GM19099 (cell line): ENCODE measurements around the gene TYSND1.

Experiments used
- POLR2A ChIP-seq: IDR thresholded peaks from 3 replicates; pipeline ENCODE4 v1.6.1; 2011; ENCODE audit warnings: low read depth; ENCODE audit not compliant: insufficient read length; ENCODE audit errors: extremely low read depth

TYSND1 gene

DNA sequence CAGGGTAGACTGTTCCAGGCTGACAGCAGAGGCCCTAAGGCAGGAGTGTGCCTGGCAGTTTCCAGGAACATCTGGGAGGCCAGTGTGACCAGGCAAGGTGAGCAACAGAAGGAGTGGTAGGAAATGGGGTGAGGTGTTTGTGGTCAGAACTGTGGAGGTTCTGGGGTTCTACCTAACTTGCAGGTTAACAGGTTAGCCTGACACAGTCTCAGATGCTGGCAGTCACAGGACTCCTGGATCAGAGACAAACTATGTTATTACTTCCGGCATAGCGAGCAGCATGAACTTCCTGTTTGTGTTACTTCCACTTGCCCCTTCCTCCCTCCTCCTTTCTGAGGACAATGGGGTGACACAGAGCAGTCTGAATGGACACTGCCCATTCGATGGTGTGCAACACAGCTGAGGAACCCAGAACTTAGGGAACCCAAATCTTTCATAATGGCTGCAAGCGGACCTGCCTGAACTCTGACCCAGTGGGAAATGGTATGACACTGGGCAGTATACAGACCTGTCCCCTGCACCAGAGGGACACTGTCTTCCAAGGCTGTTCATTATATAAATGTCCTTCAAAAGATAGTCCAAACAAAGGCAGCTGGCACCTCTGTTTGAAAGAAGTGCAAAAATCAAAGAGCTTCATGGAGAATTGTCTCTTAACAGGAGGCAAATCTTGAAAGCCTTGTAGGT, 27.7 kb upstream of the TYSND1 start:
- TF ChIP-seq POLR2A, result no peak

DNA sequence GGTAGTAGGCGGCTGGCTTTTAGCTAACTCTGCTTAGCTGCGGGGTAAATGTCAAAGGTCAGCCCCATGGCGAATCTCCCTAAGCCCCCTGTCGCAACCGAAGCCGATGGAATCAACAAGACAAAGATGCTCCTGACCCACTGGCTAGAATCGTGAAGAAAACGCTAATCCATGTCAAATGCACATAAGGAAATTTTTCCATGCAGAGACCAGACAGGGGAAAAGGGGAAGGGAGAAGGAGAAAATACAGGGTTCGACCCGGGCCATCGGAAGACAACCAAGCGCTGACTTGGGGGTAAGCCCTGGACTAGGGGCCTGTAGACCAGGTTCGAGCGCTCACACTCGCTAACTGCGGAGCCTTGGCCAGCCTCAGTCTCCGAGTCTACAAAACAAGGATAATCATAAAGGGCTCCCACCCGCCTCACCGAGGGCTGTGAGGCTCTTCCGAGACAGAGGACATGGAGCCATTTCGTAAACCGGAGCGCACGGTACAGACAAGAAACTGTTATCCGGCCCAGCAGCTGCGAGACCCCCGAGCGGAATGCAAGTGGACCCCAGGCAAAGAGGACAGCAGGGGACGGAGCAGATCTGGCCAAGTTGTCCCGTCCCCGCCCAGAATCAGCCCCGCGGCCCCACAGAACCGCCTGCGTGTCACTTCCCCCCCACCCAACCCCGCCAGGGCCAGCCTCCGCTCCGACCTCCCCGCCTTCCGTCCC, 23.3 kb upstream of the TYSND1 start:
- TF ChIP-seq POLR2A, result no peak

DNA sequence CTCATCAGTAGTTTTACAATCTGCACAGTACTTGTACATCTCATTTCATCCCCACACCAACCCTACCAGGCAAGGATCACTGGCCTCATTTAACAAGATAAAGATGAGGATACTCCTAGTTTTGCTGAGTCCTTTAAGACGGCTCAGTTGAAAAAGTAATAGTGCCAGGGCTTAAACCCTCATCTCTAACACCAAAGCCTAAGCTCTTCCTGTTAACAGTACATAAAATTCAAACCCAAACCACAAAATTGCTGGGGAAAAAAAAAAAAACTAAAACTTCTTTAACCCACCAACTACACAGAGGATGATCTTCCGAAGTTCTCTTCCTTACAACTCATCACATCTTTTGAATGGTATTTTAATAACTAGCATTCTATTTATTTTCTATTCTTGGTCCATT, 22.5 kb upstream of the TYSND1 start:
- no peak for TF ChIP-seq POLR2A

DNA sequence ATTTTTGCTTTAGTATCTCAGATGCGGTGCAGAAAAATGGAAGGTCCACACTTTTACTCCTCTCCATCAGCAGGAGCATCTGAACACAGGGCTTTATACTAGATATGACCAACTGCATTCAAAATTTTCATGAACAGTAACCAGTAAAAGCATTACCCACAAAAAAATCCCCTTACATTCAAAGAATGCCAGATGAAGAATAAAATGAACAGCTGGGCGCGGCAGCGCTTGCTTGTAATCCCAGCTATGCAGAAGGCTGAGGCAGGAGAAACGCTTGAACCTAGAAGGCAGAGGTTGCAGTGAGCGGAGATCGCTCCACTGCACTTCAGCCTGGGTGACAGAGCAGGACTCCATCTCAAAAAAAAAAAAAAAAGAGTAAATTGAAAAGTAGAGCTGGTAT, 20.7 kb upstream of the TYSND1 start:
- TF ChIP-seq POLR2A, result no peak

DNA sequence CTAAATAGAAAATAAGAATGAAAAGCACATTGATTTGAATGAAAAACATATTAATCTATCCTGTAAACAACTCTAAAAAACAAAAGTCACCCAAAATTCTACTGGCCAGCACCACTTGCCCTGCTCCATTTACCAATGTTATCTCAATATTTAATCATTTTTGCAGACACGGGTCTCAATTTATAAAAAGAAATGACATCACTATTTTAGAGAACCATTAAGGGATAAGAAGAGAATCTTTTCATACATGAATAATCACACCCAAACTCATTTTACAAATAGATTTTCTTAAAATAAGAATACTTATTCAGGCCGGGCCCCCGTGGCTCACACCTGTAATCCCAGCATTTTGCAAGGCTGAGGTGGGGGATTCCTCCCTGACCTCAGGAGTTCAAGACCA, 19.9 kb upstream of the TYSND1 start:
- TF ChIP-seq POLR2A, result no peak

DNA sequence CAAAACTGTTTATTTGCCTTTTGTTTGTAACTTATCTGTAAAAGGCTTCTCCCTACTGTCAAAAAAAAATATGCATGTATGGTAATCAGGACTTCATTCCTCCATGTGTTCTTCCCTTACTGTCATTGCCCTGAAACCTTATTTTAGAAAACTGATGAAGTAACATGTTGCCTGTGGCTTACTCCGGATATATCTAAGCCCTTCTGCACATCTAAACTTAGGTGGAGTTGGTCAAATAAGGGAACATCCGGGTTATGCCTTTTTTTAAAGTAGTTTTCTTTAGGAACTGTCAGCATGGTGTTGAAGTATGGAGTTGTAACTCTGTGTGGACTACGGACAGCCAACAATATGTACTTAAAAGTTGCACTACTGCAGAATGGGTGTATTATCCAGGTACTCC, 17.7 kb upstream of the TYSND1 start:
- no peak for TF ChIP-seq POLR2A

DNA sequence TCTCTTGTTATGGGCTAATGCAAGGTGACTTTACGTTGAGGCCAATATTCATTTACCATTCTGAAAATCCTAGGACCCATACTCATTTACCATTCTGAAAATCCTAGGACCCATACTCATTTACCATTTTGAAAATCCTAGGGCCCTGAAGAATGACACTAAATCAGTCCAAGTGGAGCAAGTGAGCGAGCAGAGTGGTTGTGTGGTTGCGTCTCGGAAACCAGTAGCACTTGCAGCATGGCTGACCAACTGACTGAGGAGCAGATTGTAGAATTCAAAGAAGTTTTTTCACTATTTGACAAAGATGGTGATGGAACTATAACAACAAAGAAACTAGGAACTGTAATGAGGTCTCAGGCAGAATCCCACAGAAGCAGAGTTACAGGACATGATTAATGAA, 16.9 kb upstream of the TYSND1 start:
- TF ChIP-seq POLR2A, result no peak

DNA sequence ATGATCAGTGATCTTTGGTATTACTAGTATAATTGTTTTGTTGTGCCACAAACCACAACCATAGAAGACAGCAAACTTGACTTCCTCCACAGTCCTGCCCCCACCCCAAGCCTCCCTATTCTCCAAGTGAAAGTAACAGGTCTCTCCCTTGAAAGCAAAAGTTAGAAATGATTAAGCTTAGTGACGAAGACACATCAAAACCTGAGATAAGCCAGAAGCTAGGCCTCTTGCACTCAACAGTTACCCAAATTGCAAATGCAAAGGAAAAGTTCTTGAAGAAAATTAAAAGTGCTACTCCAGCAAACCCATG, 16.3 kb upstream of the TYSND1 start:
- TF ChIP-seq POLR2A, result no peak

DNA sequence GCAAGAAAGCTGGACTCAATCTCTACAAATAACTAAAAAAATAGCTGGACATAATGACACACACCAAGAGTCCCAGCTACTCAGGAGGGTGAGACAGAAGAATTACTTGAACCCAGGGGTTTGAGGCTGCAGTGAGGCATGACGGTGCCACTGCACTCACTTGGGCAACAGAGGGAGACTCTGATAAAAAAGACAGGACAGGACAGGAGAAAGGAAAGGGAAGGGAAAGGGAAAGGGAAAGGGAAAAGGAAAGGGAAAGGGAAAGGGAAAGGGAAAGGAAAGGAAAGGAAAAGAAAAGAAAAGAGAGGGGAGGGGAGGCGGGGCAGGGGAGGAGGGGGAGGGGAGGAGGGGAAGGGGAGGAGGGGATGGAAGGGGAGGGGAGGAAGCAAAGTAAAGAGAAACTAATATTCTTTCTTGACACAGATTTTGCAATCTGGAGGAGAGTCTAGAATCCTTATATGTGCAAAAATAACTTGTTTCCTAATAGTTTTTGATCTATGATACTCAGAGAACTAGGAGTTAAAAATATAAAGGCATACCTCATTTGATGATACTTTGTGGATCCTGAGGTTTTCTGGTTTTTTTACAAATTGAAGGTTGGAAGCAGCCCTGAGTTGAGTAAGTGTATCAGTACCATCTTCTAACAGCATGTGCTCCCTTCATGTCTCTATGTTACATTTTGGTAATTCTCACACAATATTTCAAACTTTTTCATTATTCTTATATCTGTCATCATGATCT, 15.8 kb upstream of the TYSND1 start:
- no peak for TF ChIP-seq POLR2A

- TF ChIP-seq POLR2A, result no peak
These were observed 14.3 kb upstream of the TYSND1 start for GRCh38 chr10:70160798-70161197.

- TF ChIP-seq POLR2A, result no peak
These were observed 11.6 kb upstream of the TYSND1 start for GRCh38 chr10:70158113-70158512.

DNA sequence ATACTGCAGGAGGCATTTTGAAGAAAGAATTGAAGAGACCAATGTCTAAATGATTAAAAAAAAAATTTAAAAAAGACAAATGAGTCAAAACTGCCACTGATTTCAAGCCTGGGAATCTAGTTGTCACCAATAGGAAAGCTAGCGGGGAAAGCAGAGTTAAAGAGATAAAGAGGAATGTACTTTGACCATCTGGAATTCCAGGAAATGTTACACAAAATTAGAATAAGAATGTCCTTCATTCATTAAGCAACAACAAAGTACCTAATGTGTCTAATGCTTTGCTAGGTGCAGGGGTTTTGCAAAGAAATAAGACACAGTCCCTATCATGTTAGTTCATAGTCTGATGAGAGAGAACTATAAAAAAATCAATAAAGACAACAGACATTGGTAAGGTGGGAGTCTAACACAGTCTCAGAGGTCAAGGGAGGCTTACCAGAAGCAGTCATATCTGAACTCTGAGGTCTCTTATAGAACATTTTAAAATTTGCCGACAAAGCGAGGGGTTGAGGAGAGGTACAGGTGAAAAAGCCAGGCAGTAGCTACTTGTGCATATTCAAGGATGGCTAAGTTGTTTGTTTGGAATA, 8.8 kb upstream of the TYSND1 start:
- no peak for TF ChIP-seq POLR2A

GRCh38 chr10:70148516-70148915, 2.0 kb upstream of the TYSND1 start:
- no peak for TF ChIP-seq POLR2A

DNA sequence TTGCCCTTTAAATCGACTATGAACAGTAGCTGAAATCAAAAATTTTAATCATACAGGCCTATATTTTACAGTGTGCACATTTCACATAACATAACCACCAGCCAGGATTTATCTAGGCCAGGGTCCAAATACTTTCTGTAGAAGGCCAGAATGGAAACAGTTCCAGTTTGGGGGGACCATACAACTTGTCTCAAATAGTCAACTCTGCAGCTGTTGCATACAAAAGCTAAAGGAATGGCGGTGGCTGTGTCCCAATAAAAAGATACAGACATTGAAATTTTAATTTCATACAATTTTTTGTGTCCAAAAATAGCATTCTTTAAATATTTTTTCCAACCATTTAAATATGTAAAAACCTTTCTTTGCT, 742 bp upstream of the TYSND1 start:
- TF ChIP-seq POLR2A, result no peak

- TF ChIP-seq POLR2A, result peak; percentile 57
These were observed 623 bp downstream of the TYSND1 start for GRCh38 chr10:70145666-70146488.
